HCT116 (cell line): ENCODE measurements around the gene FBXL7. TPM values are rescaled to one million over a fixed set of nuclear protein-coding genes. Genes with fewer than 3 reads are reported as not detected.

ENCODE experiments used
- ATAC-seq: fragments of 200-7000 bp; cut with Tn5 transposase; 2 replicates; pipeline ENCODE4 v1.9.1; 2020; ENCODE audit warnings: mild to moderate bottlenecking, moderate library complexity
- BruUV-seq: library from RNA; stranded (reverse); fragments of 400-500 nt; replicated peaks from 2 replicates; lab custom pipeline; 2021; lab: Mats Ljungman, UMichigan
- CTCF ChIA-PET: fragments of 300-600 bp; sonication (Branson Sonifier 250); formaldehyde crosslinking; loops from one replicate; lab custom pipeline; 2021; ENCODE audit warnings: antibody characterized with exemption; lab: Charles Lee
- POLR2A ChIA-PET: fragments of 300-600, 350-600 bp; sonication (Branson Sonifier 250); formaldehyde crosslinking; loops from one replicate; lab custom pipeline; 2021; ENCODE audit warnings: antibody characterized with exemption; lab: Charles Lee
- RAD21 ChIA-PET, 2 experiments: fragments of 300-600 bp; sonication (Branson Sonifier 250); formaldehyde crosslinking; loops; one replicate each; lab custom pipeline; 2023; ENCODE audit warnings: low total read pairs in 2 of 2; ENCODE audit not compliant: uncharacterized antibody in 2 of 2, unreplicated experiment in 2 of 2, low non-redundant PET in 1 of 2; lab: Charles Lee
- DNase-seq: peaks from one replicate; pipeline ENCODE4 v3.0.0-alpha.2; 2010; ENCODE audit warnings: low read depth, low spot score
- H2AFZ ChIP-seq: fragments of 200-600 bp; shearing (Covaris generic), sonication (generic); 2 replicates; pipeline ENCODE4 v1.6.1; 2017; ENCODE audit warnings: low read depth, mixed run types, mixed read lengths, antibody characterized with exemption, low read length; ENCODE audit not compliant: poor library complexity, severe bottlenecking
- H3K27ac ChIP-seq: 2 replicates; pipeline ENCODE4 v1.5.1; 2012; ENCODE audit warnings: low read depth, low read length
- H3K27me3 ChIP-seq: fragments of 200-600 bp; sonication (generic); 2 replicates; pipeline ENCODE4 v1.6.1; 2016; ENCODE audit warnings: mixed run types, low read length, mixed read lengths; ENCODE audit not compliant: insufficient read depth
- H3K36me3 ChIP-seq, 2 experiments: fragments of 200-500 bp in 1 of 2; fragments of 200-600 bp in 1 of 2; sonication (Bioruptor generic) in 1 of 2; sonication (generic) in 1 of 2; 2 replicates each; pipeline versions ENCODE4 v1.5.1 to v1.6.1; 2014 to 2016; ENCODE audit warnings: low read length in 2 of 2, inconsistent platforms in 1 of 2, mixed read lengths in 1 of 2, mixed run types in 1 of 2; ENCODE audit not compliant: insufficient read depth in 2 of 2, control insufficient read depth in 1 of 2
- H3K4me1 ChIP-seq, 2 experiments: fragments of 200-600 bp in 1 of 2; sonication (generic) in 1 of 2; 2 replicates each; pipeline versions ENCODE4 v1.5.1 to v1.6.1; 2012 to 2017; ENCODE audit warnings: low read length in 2 of 2, inconsistent platforms in 1 of 2, mild to moderate bottlenecking in 1 of 2, mixed read lengths in 1 of 2, mixed run types in 1 of 2, moderate library complexity in 1 of 2; ENCODE audit not compliant: insufficient read depth in 2 of 2, control insufficient read depth in 1 of 2
- H3K4me2 ChIP-seq: fragments of 200-600 bp; sonication (generic); 2 replicates; pipeline ENCODE4 v1.6.1; 2017; ENCODE audit warnings: mixed run types, low read length, mixed read lengths
- H3K4me3 ChIP-seq, 2 experiments: fragments of 200-600 bp in 1 of 2; sonication (generic) in 1 of 2; replicated peaks in 1 of 2; 2 replicates each; pipeline ENCODE4 v1.5.1; 2011 to 2016; ENCODE audit warnings: low read length in 2 of 2, control low read depth in 1 of 2, low read depth in 1 of 2, mild to moderate bottlenecking in 1 of 2, mixed read lengths in 1 of 2, mixed run types in 1 of 2
- H3K79me2 ChIP-seq: fragments of 200-600 bp; sonication (generic); 2 replicates; pipeline ENCODE4 v1.6.1; 2017; ENCODE audit warnings: mild to moderate bottlenecking, mixed run types, low read length, moderate library complexity, mixed read lengths; ENCODE audit not compliant: insufficient read depth
- H3K9ac ChIP-seq: fragments of 200-600 bp; sonication (generic); 2 replicates; pipeline ENCODE4 v1.6.1; 2016; ENCODE audit warnings: low read length, mixed read lengths
- H3K9me2 ChIP-seq: fragments of 200-600 bp; sonication (generic), shearing (Covaris generic); 2 replicates; pipeline ENCODE4 v1.6.1; 2017; ENCODE audit warnings: mixed run types, mild to moderate bottlenecking, moderate library complexity; ENCODE audit not compliant: insufficient read depth
- H3K9me3 ChIP-seq, 2 experiments: fragments of 200-500 bp in 1 of 2; fragments of 200-600 bp in 1 of 2; sonication (Bioruptor generic) in 1 of 2; sonication (generic) in 1 of 2; 2 replicates each; pipeline ENCODE4 v1.6.1; 2014 to 2017; ENCODE audit warnings: low read length in 2 of 2, mixed read lengths in 2 of 2, inconsistent platforms in 1 of 2, low read depth in 1 of 2, mild to moderate bottlenecking in 1 of 2, mixed run types in 1 of 2, moderate library complexity in 1 of 2; ENCODE audit not compliant: control insufficient read depth in 1 of 2, insufficient read depth in 1 of 2
- H4K20me1 ChIP-seq: fragments of 200-600 bp; sonication (generic), shearing (Covaris generic); 2 replicates; pipeline ENCODE4 v1.6.1; 2017; ENCODE audit warnings: mixed run types, mild to moderate bottlenecking, moderate library complexity; ENCODE audit not compliant: insufficient read depth
- ATF3 ChIP-seq: IDR thresholded peaks from 2 replicates; pipeline ENCODE4 v1.6.1; 2012
- CBX3 ChIP-seq: IDR thresholded peaks from 2 replicates; pipeline ENCODE4 v1.6.1; 2012; ENCODE audit warnings: low read depth
- CEBPB ChIP-seq: IDR thresholded peaks from 2 replicates; pipeline ENCODE4 v1.6.1; 2012; ENCODE audit warnings: low read depth
- EGR1 ChIP-seq: IDR thresholded peaks from 2 replicates; pipeline ENCODE4 v1.6.1; 2012; ENCODE audit warnings: low read depth
- ELF1 ChIP-seq: IDR thresholded peaks from 2 replicates; pipeline ENCODE4 v1.6.1; 2012; ENCODE audit warnings: low read depth, borderline replicate concordance
- EZH2 ChIP-seq: fragments of 200-600 bp; sonication (generic); IDR thresholded peaks from 2 replicates; pipeline ENCODE4 v1.6.1; 2017; ENCODE audit warnings: antibody characterized with exemption, mixed run types
- EZH2phosphoT487 ChIP-seq: fragments of 200-600 bp; IDR thresholded peaks from 2 replicates; pipeline ENCODE4 v1.6.1; 2018; ENCODE audit warnings: antibody characterized with exemption, borderline replicate concordance
- MAX ChIP-seq: IDR thresholded peaks from 2 replicates; pipeline ENCODE4 v1.6.1; 2012
- POLR2A ChIP-seq: IDR thresholded peaks from 2 replicates; pipeline ENCODE4 v1.7.0; 2011; ENCODE audit warnings: borderline replicate concordance; ENCODE audit not compliant: insufficient read depth, insufficient read length; ENCODE audit errors: extremely low read depth
- RAD21 ChIP-seq: IDR thresholded peaks from 2 replicates; pipeline ENCODE4 v1.6.1; 2012; ENCODE audit warnings: low read depth, mild to moderate bottlenecking
- SIN3A ChIP-seq: IDR thresholded peaks from 2 replicates; pipeline ENCODE4 v1.6.1; 2012; ENCODE audit warnings: low read depth
- SP1 ChIP-seq: IDR thresholded peaks from 2 replicates; pipeline ENCODE4 v1.6.1; 2012; ENCODE audit warnings: low read depth
- SRF ChIP-seq: IDR thresholded peaks from 2 replicates; pipeline ENCODE4 v1.6.1; 2012; ENCODE audit warnings: low read depth
- YY1 ChIP-seq: IDR thresholded peaks from 2 replicates; pipeline ENCODE4 v1.6.1; 2011; ENCODE audit warnings: low read length, low read depth, moderate library complexity, mild to moderate bottlenecking; ENCODE audit not compliant: insufficient replicate concordance; ENCODE audit errors: extremely low read depth
- ZBTB33 ChIP-seq: IDR thresholded peaks from 2 replicates; pipeline ENCODE4 v1.6.1; 2011; ENCODE audit warnings: mild to moderate bottlenecking, low read length, moderate library complexity; ENCODE audit not compliant: insufficient replicate concordance; ENCODE audit errors: extremely low read depth
- ZFX ChIP-seq: fragments of 450-650 bp; IDR thresholded peaks from 2 replicates; pipeline ENCODE4 v1.6.1; 2017
- ZNF274 ChIP-seq: fragments of 200-500 bp; sonication (Bioruptor generic); IDR thresholded peaks from 2 replicates; pipeline ENCODE4 v1.6.1; 2014; ENCODE audit warnings: mild to moderate bottlenecking, low read depth, low read length, inconsistent platforms
- intact Hi-C: fragments of 100-400 bp; cut with micrococcal nuclease; formaldehyde crosslinking; loops from 2 replicates; pipeline ENCODE4 v1.10.0; 2022
- total RNA-seq: library from RNA; stranded (reverse); gene quantifications from one replicate; pipeline ENCODE4 v1.2.1, GENCODE V29; 2021; ENCODE audit not compliant: unreplicated experiment

FBXL7 gene
- total RNA-seq, 1 experiment from 2014 or later = 0.05 TPM

DNA sequence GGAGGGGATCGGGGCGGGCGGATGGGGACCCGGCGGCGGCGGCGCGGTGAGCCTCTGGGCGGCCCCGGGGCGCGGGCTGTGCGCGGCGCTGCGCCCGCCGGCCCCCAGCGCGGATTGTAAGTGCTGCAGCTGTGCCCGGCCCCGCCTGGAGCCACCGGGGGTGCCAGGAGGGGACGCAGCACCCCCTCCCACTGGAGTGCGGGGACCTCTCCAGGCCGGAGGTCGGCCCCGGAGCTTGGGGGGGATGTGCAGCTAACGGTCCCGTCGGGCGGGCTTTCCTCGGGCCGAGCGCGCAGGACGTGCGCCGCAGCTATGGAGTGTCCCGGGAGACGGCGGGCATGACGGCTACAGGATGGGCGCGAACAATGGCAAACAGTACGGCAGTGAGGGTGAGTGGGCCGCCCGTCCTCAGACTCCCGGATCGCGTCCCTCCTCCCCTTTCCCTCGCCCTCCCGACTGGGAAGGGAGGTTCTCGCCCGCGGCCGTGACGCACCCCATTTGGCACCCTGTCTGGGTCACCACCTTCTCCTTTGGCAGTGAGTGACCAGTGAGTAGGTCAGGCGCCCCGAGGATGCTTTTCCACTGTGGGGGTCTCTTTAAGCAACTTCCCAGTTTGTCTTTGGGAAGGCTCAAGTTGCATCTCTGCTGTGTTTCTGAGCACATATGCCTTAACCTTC, 483 bp downstream of the FBXL7 start (continued):
- TF ChIP-seq ZBTB33 = no peak
- TF ChIP-seq MAX = no peak
- no peak for TF ChIP-seq CEBPB
- no peak for TF ChIP-seq SP1
- TF ChIP-seq POLR2A = no peak

- DNase-seq = no peak
- H4K20me1 ChIP-seq = no peaks in the 10 kb centered on the region
- H3K9ac ChIP-seq = no peak overlapping the region
- ChIA-PET RAD21 (no interaction called here), CTCF (no interaction called here), POLR2A (no interaction called here)
- H3K27ac ChIP-seq = no peak overlapping the region
- intact Hi-C loops = no loop called here
- H3K79me2 ChIP-seq = no peaks in the 10 kb centered on the region
- H3K36me3 ChIP-seq = no peaks in the 10 kb centered on the region
- H3K9me3 ChIP-seq = no peaks in the 10 kb centered on the region; a peak in 2 of 4 replicates
- BruUV-seq = no TSS peak
- H3K4me2 ChIP-seq = no peak overlapping the region
- H3K9me2 ChIP-seq = no peaks in the 10 kb centered on the region
- no peaks in the 10 kb centered on the region for H3K4me1 ChIP-seq
- no peaks in the 10 kb centered on the region for H3K27me3 ChIP-seq
- no peak overlapping the region for H2AFZ ChIP-seq
- H3K4me3 ChIP-seq = no peak overlapping the region
- no peak for ATAC-seq
- TF ChIP-seq ZFX = no peak
- TF ChIP-seq ATF3 = no peak
- TF ChIP-seq SIN3A = no peak
- no peak for TF ChIP-seq MAX
- no peak for TF ChIP-seq ZNF274
- TF ChIP-seq SRF = no peak
- no peak for TF ChIP-seq EZH2
- no peak for TF ChIP-seq EZH2phosphoT487
- no peak for TF ChIP-seq EGR1
- no peak for TF ChIP-seq ELF1
- no peak for TF ChIP-seq ZBTB33
- no peak for TF ChIP-seq CBX3
- TF ChIP-seq RAD21 = no peak
- no peak for TF ChIP-seq YY1
Observed at GRCh38 chr5:15501091-15501791, 1.3 kb downstream of the FBXL7 start.
